ENCODE data around the gene UBE2J2. TPM values are rescaled to one million over a fixed set of nuclear protein-coding genes. Genes with fewer than 3 reads are reported as not detected.

Gene UBE2J2
- total RNA-seq, 2 donors from 2014 or later = 27.5 to 33.5 TPM

GRCh38 chr1:1260843-1261560 is 12.7 kb downstream of the UBE2J2 start:
- H3K36me3 ChIP-seq = peaks cover 72% of the 10 kb centered on the region
- TF ChIP-seq, protein P1, sequence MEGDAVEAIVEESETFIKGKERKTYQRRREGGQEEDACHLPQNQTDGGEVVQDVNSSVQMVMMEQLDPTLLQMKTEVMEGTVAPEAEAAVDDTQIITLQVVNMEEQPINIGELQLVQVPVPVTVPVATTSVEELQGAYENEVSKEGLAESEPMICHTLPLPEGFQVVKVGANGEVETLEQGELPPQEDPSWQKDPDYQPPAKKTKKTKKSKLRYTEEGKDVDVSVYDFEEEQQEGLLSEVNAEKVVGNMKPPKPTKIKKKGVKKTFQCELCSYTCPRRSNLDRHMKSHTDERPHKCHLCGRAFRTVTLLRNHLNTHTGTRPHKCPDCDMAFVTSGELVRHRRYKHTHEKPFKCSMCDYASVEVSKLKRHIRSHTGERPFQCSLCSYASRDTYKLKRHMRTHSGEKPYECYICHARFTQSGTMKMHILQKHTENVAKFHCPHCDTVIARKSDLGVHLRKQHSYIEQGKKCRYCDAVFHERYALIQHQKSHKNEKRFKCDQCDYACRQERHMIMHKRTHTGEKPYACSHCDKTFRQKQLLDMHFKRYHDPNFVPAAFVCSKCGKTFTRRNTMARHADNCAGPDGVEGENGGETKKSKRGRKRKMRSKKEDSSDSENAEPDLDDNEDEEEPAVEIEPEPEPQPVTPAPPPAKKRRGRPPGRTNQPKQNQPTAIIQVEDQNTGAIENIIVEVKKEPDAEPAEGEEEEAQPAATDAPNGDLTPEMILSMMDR (IDR thresholded peaks at IDR 0.05) = no peak

GRCh38 chr1:1259951-1260600 is 13.6 kb downstream of the UBE2J2 start:
- Histone ChIP-seq H3K9me3 (no peaks in the 10 kb centered on the region), H3K27me3 (no peaks in the 10 kb centered on the region), H3K27ac (peak overlapping the region; percentile 28 to 29), H3K36me3 (peaks cover 73% of the 10 kb centered on the region), H3K4me1 (peaks cover 0 to 30% of the 10 kb centered on the region in 2 donors), H3K4me3 (no peak overlapping the region)
- DNase-seq (ENCODE audit: low spot score) = no peak
- TF ChIP-seq, protein P1 (IDR thresholded peaks at IDR 0.05) = no peak

More at GRCh38 chr1:1260843-1261560, 12.7 kb downstream of the UBE2J2 start:
- H3K4me1 ChIP-seq = peaks cover 0 to 30% of the 10 kb centered on the region in 2 donors
- H3K9me3 ChIP-seq = no peaks in the 10 kb centered on the region
- no peak for DNase-seq (ENCODE audit: low spot score)
- no peaks in the 10 kb centered on the region for H3K27me3 ChIP-seq
- no peak overlapping the region for H3K4me3 ChIP-seq
- peak overlapping the region in 1 of 2 donors; percentile 28 for H3K27ac ChIP-seq

GRCh38 chr1:1259540-1259939 is 14.1 kb downstream of the UBE2J2 start:
- Histone ChIP-seq H3K27ac (peak overlapping the region in 1 of 2 donors; percentile 28), H3K27me3 (no peaks in the 10 kb centered on the region), H3K4me3 (no peak overlapping the region), H3K9me3 (no peaks in the 10 kb centered on the region), H3K36me3 (peaks cover 73% of the 10 kb centered on the region), H3K4me1 (peaks cover 0 to 30% of the 10 kb centered on the region in 2 donors)
- TF ChIP-seq, protein P1 (IDR thresholded peaks at IDR 0.05) = no peak
- DNase-seq (ENCODE audit: low spot score) = no peak

- Histone ChIP-seq H3K27me3 (no peaks in the 10 kb centered on the region), H3K27ac (no peak overlapping the region), H3K4me3 (no peak overlapping the region), H3K36me3 (peaks cover 73% of the 10 kb centered on the region), H3K4me1 (peaks cover 0 to 30% of the 10 kb centered on the region in 2 donors), H3K9me3 (no peaks in the 10 kb centered on the region)
- DNase-seq (ENCODE audit: low spot score) = no peak
- TF ChIP-seq, protein P1 (IDR thresholded peaks at IDR 0.05) = no peak
Measured at GRCh38 chr1:1259119-1259488, 14.6 kb downstream of the UBE2J2 start.

DNA sequence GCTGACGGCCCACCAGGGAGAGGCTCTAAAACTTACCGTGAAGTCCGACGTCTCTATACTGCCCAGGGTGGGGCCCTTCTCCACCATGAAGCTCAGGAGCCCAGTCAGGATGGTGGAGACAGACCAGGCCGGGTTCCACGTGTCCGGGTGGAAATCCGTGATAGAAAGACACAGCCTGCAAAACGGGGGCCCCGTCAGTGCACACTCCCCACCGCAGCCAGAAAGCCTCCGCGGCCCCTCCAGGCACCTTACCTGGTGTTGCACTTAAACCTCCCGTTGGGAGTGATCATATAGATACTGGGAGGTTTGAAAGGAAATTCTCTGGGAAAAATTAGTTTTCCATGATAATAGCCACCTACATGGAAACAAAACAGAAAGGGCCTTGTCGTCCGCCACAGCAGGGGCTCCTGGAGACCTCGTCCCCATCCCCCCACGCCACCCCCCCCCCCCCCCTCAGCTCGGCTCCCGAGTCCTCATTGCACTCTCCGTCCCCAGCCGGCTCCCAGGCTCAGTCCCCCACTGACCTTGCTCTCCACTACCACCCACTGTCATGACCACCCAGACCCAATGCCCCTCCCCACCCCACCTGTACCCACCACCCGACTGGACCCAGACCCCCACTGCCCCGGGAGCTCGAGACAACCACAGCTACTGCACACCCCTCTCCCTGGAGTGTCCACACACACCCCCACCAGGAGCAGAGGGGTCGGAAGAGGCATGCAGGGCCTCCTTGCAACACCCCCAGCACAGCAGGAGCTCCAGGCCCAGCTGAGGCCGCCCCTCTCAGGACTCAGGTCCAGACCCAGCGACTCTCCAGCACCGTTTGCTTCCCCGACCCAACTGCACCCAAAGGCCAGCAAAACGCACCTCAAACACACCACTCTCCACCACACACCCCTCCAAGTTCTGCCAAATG is 16.4 kb downstream of the UBE2J2 start:
- peaks cover 68% of the 10 kb centered on the region for H3K36me3 ChIP-seq
- TF ChIP-seq, protein P1 (IDR thresholded peaks at IDR 0.05) = no peak
- DNase-seq (ENCODE audit: low spot score) = no peak

More for the DNA sequence above, 16.4 kb downstream of the UBE2J2 start:
- Histone ChIP-seq H3K4me1 (peaks cover 0 to 30% of the 10 kb centered on the region in 2 donors), H3K27ac (no peak overlapping the region), H3K4me3 (no peak overlapping the region), H3K9me3 (no peaks in the 10 kb centered on the region), H3K27me3 (no peaks in the 10 kb centered on the region)

Data from right atrium auricular region (tissue), 2 donors.